K562 (cell line): ENCODE measurements around the gene TSPYL6. TPM values are rescaled to one million over a fixed set of nuclear protein-coding genes. Genes with fewer than 3 reads are reported as not detected.

Source experiments
- BMI1 ChIP-seq: fragments of 150-350 bp; IDR thresholded peaks from 2 replicates; pipeline ENCODE4 v1.6.1; 2014; ENCODE audit warnings: low read length
- BRF1 ChIP-seq: IDR thresholded peaks from 3 replicates; pipeline ENCODE4 v1.6.1; 2011; ENCODE audit warnings: borderline replicate concordance, mild to moderate bottlenecking; ENCODE audit not compliant: insufficient read length; ENCODE audit errors: extremely low read depth
- C11orf30 ChIP-seq: fragments of 450-650 bp; IDR thresholded peaks from 2 replicates; pipeline ENCODE4 v1.6.1; 2016; ENCODE audit warnings: low read depth, mild to moderate bottlenecking
- CBX1 ChIP-seq: sonication (generic); IDR thresholded peaks from 2 replicates; pipeline ENCODE4 v1.6.1; 2016; ENCODE audit warnings: antibody characterized with exemption, low read depth, mild to moderate bottlenecking
- CREM ChIP-seq: IDR thresholded peaks from 2 replicates; pipeline ENCODE4 v1.6.1; 2014; ENCODE audit warnings: antibody characterized with exemption, low read depth
- ELF1 ChIP-seq: fragments of 200-800 bp; sonication (Bioruptor generic); IDR thresholded peaks from 2 replicates; pipeline ENCODE4 v1.6.1; 2016; ENCODE audit warnings: missing genetic modification characterization, missing compliant biosample characterization
- ERF ChIP-seq: fragments of 450-650 bp; formaldehyde crosslinking; IDR thresholded peaks from 2 replicates; pipeline ENCODE4 v1.4.0; 2020; ENCODE audit warnings: mild to moderate bottlenecking, mixed read lengths
- HBP1 ChIP-seq: fragments of 450-650 bp; formaldehyde crosslinking; IDR thresholded peaks from 2 replicates; pipeline ENCODE4 v1.4.0; 2022; ENCODE audit warnings: missing genetic modification characterization
- JUN ChIP-seq, 2 experiments: sonication (generic) in 1 of 2; formaldehyde crosslinking in 1 of 2; IDR thresholded peaks; 2 replicates each; pipeline versions ENCODE4 v1.6.1 to v1.8.0; 2012 to 2022; ENCODE audit warnings: borderline replicate concordance in 2 of 2, mild to moderate bottlenecking in 2 of 2, improper control_type of control experiment in 1 of 2, low read depth in 1 of 2, low read length in 1 of 2, missing genetic modification reagents in 1 of 2
- MAFG ChIP-seq: fragments of 450-650 bp; conservative IDR thresholded peaks from 2 replicates; pipeline ENCODE4 v1.6.1; 2016; ENCODE audit warnings: missing genetic modification characterization, missing compliant biosample characterization
- MXI1 ChIP-seq: IDR thresholded peaks from 2 replicates; pipeline ENCODE4 v1.6.1; 2011; ENCODE audit warnings: low read depth, mild to moderate bottlenecking, improper control_type of control experiment, low read length
- NR1H2 ChIP-seq: sonication (generic); formaldehyde crosslinking; IDR thresholded peaks from 2 replicates; pipeline ENCODE4 v1.4.0; 2020; ENCODE audit warnings: mild to moderate bottlenecking, missing genetic modification reagents
- NR2C2 ChIP-seq, 2 experiments: fragments of 200-800 bp in 1 of 2; sonication (Bioruptor generic) in 1 of 2; sonication (generic) in 1 of 2; formaldehyde crosslinking in 1 of 2; IDR thresholded peaks; 2 replicates each; pipeline versions ENCODE4 v1.6.1 to v1.8.0; 2016 to 2022; ENCODE audit warnings: mild to moderate bottlenecking in 1 of 2, missing compliant biosample characterization in 1 of 2, missing genetic modification characterization in 1 of 2, missing genetic modification reagents in 1 of 2
- SMAD3 ChIP-seq: fragments of 450-650 bp; formaldehyde crosslinking; conservative IDR thresholded peaks from 2 replicates; pipeline ENCODE4 v1.4.0; 2020; ENCODE audit warnings: mild to moderate bottlenecking
- TAF15 ChIP-seq: fragments of 200-400 bp; formaldehyde crosslinking; IDR thresholded peaks from 2 replicates; pipeline ENCODE4 v1.6.1; 2017; ENCODE audit warnings: mild to moderate bottlenecking, low read depth, low read length, moderate library complexity
- TAF7 ChIP-seq: fragments of 450-650 bp; IDR thresholded peaks from 2 replicates; pipeline ENCODE4 v1.6.1; 2016; ENCODE audit warnings: missing genetic modification characterization, missing compliant biosample characterization
- USF2 ChIP-seq: sonication (generic); formaldehyde crosslinking; IDR thresholded peaks from 2 replicates; pipeline ENCODE4 v1.5.0; 2020; ENCODE audit warnings: missing genetic modification reagents
- ZNF561 ChIP-seq: fragments of 450-650 bp; formaldehyde crosslinking; conservative IDR thresholded peaks from 2 replicates; pipeline ENCODE4 v1.4.0; 2020; ENCODE audit warnings: mild to moderate bottlenecking, moderate library complexity
- polyA plus RNA-seq, 8 experiments: library from polyadenylated mRNA; depleted of rRNA in 4 of 8; stranded (reverse) in 5 of 8; unstranded in 3 of 8; fragments of >200 nt; fragmentation: Nextera tagmentation in 2 of 8; fragmentation: Illumina TruSeq in 1 of 8; extraction: Ambion mirVana in 2 of 8; extraction: Trizol in 1 of 8; gene quantifications; 2 replicates each; pipeline versions ENCODE4 v1.2.1 to v1.2.3, GENCODE V29; 2011 to 2014; ENCODE audit warnings: inconsistent platforms in 1 of 8, missing spikeins in 1 of 8
- total RNA-seq, 7 experiments: library from RNA; depleted of rRNA in 6 of 7; stranded (reverse); fragments of >200 nt in 6 of 7; fragmentation: Illumina TruSeq in 2 of 7; extraction: Trizol in 2 of 7; gene quantifications; 2 replicates each; pipeline versions ENCODE4 v1.2.1 to v1.2.3, GENCODE V29; 2011 to 2021; ENCODE audit warnings: low replicate concordance in 1 of 7
- TF ChIP-seq, protein P1 (sequence below): fragments of 450-650 bp; conservative IDR thresholded peaks from 2 replicates; pipeline ENCODE4 v1.6.1; 2016; ENCODE audit warnings: missing genetic modification characterization, low read depth, mild to moderate bottlenecking, missing compliant biosample characterization, moderate library complexity
- TF ChIP-seq, protein P2 (sequence below): fragments of 250-450 bp; sonication (Bioruptor Pico); IDR thresholded peaks from 2 replicates; pipeline ENCODE4 v1.4.0; 2020; ENCODE audit warnings: borderline replicate concordance

Gene TSPYL6
- total and polyA plus RNA-seq, 9 of the 15 experiments (the other 6 are each of a cell fraction or from before 2014, with no cell fraction given), result 1.5 to 10.1 (median 7.6) TPM

GRCh38 chr2:54255230-54256090 is 569 bp downstream of the TSPYL6 start (continued):
- TF ChIP-seq, protein P1, sequence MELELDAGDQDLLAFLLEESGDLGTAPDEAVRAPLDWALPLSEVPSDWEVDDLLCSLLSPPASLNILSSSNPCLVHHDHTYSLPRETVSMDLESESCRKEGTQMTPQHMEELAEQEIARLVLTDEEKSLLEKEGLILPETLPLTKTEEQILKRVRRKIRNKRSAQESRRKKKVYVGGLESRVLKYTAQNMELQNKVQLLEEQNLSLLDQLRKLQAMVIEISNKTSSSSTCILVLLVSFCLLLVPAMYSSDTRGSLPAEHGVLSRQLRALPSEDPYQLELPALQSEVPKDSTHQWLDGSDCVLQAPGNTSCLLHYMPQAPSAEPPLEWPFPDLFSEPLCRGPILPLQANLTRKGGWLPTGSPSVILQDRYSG (tag), result no peak
- TF ChIP-seq USF2 (CRISPR knock-in tag) (no peak), SMAD3 (CRISPR knock-in tag) (no peak), BRF1 (no peak), MAFG (tag) (no peak), NR2C2 (CRISPR knock-in tag; IDR thresholded peaks at IDR 0.05) (no peak), NR2C2 (tag; IDR thresholded peaks at IDR 0.05) (peak; percentile 68; the same call in 1 of the 2 replicates), ELF1 (no peak), HBP1 (CRISPR knock-in tag) (no peak), BMI1 (no peak), ERF (no peak), CREM (peak; percentile 36; the same call in 1 of the 2 replicates), NR1H2 (CRISPR knock-in tag) (no peak), MXI1 (no peak), TAF7 (tag) (no peak; the same call in 1 of the 2 replicates), C11orf30 (no peak), ZNF561 (CRISPR knock-in tag) (no peak), TAF15 (no peak), JUN (IDR thresholded peaks at IDR 0.05; ENCODE audit: borderline replicate concordance, low read depth, low read length) (0 out of 2 replicates have a peak, but pooled peaks have one; percentile 3), JUN (CRISPR knock-in tag; IDR thresholded peaks at IDR 0.05; ENCODE audit: borderline replicate concordance) (no peak), CBX1 (no peak)
- TF ChIP-seq, protein P2, sequence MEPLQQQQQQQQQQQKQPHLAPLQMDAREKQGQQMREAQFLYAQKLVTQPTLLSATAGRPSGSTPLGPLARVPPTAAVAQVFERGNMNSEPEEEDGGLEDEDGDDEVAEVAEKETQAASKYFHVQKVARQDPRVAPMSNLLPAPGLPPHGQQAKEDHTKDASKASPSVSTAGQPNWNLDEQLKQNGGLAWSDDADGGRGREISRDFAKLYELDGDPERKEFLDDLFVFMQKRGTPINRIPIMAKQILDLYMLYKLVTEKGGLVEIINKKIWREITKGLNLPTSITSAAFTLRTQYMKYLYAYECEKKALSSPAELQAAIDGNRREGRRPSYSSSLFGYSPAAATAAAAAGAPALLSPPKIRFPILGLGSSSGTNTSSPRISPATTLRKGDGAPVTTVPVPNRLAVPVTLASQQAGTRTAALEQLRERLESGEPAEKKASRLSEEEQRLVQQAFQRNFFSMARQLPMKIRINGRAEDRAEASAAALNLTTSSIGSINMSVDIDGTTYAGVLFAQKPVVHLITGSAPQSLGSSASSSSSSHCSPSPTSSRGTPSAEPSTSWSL (CRISPR knock-in tag), result no peak
